Measurements from ENCODE around the gene DICER1. TPM values are rescaled to one million over a fixed set of nuclear protein-coding genes. Genes with fewer than 3 reads are reported as not detected.
A peak's percentile ranks its signal among the peaks of the same experiment; 100 is the strongest.
"Not testable (repeated sequence)": the region's sequence is repeated elsewhere in the genome, so short reads cannot be mapped to it uniquely, and the experiment has no call there.

Gene DICER1
- total RNA-seq: 10 to 100 TPM; 50.3 to 76.9 TPM
- 10 to 100 TPM; 47.9 to 53.6 (median 50.5) TPM for polyA plus RNA-seq (ENCODE audit: insufficient read length in 6 of 6)
- long read RNA-seq, donor 1, partial matches to known transcripts: 13 of 26 reads
- long read RNA-seq, donor 1, other reads (novel, unspliced or antisense): 11 of 26 reads
- long read RNA-seq, donor 2, full-length matches to known transcripts: 1 of 7 reads
- long read RNA-seq, donor 2, partial matches to known transcripts: 6 of 7 reads
- long read RNA-seq, donor 2, other reads (novel, unspliced or antisense): 0 of 7 reads
- long read RNA-seq, donor 3, full-length matches to known transcripts: 1 of 12 reads
- long read RNA-seq, donor 3, partial matches to known transcripts: 11 of 12 reads
- long read RNA-seq, donor 3, other reads (novel, unspliced or antisense): 0 of 12 reads
- long read RNA-seq, donor 4, partial matches to known transcripts: 5 of 7 reads
- long read RNA-seq, donor 4, other reads (novel, unspliced or antisense): 2 of 7 reads
- long read RNA-seq, donor 5, partial matches to known transcripts: 22 of 23 reads
- long read RNA-seq, donor 5, other reads (novel, unspliced or antisense): 0 of 23 reads
- long read RNA-seq, donor 6, partial matches to known transcripts: 0 of 1 reads
- long read RNA-seq, donor 6, other reads (novel, unspliced or antisense): 0 of 1 reads
- long read RNA-seq, donor 7, partial matches to known transcripts: 0 of 15 reads
- long read RNA-seq, donor 7, other reads (novel, unspliced or antisense): 15 of 15 reads
- long read RNA-seq, donor 8: 0 reads
- long read RNA-seq, donor 9: 0 reads
- long read RNA-seq, donor 10, partial matches to known transcripts: 5 of 6 reads
- long read RNA-seq, donor 10, other reads (novel, unspliced or antisense): 1 of 6 reads
- long read RNA-seq, donor 11: 0 reads
- long read RNA-seq, donor 12, partial matches to known transcripts: 9 of 10 reads
- long read RNA-seq, donor 12, other reads (novel, unspliced or antisense): 0 of 10 reads

- DNase-seq: peak; percentile 95 to 97 (median 96)
- Histone ChIP-seq H3K27me3 (no peaks in the 10 kb centered on the region), H3K9me3 (no peaks in the 10 kb centered on the region), H3K4me3 (peak within 1 kb of the TSS; percentile 73 to 83), H3K27ac (peak within 1 kb of the TSS; percentile 91 to 94), H3K4me1 (peaks cover 12 to 46% of the 10 kb centered on the region in 2 donors), H3K36me3 (no peaks in the 10 kb centered on the region)
- TF ChIP-seq CTCF (IDR thresholded peaks at IDR 0.05): no peak
- ATAC-seq: peak; percentile 98
- intact Hi-C loops (cut with DNase I): no loop called here
These were observed at the start of gene DICER1 for GRCh38 chr14:95157327-95158189. TSS of gene DICER1 (minus strand) at chr14:95157529. CDS start at chr14:95133458, 24,071 bp downstream.

- H3K4me1 ChIP-seq: no peaks in the 10 kb centered on the region
- H3K27ac ChIP-seq: no peak overlapping the region
- intact Hi-C loops (cut with DNase I): no loop called here
- no peak for TF ChIP-seq CTCF (IDR thresholded peaks at IDR 0.05)
- peaks cover 0 to 4% of the 10 kb centered on the region in 2 donors for H3K9me3 ChIP-seq
- DNase-seq: no peak
- peaks cover 0 to 26% of the 10 kb centered on the region in 2 donors for H3K36me3 ChIP-seq
- no peak for ATAC-seq
- H3K4me3 ChIP-seq: no peak overlapping the region
- H3K27me3 ChIP-seq: no peaks in the 10 kb centered on the region
These were observed 49.2 kb upstream of the DICER1 start for GRCh38 chr14:95206534-95206933.

GRCh38 chr14:95204705-95205104 is 47.4 kb upstream of the DICER1 start:
- no peak for DNase-seq
- no peaks in the 10 kb centered on the region for H3K4me1 ChIP-seq
- H3K36me3 ChIP-seq: peaks cover 0 to 25% of the 10 kb centered on the region in 2 donors
- no peak for TF ChIP-seq CTCF (IDR thresholded peaks at IDR 0.05)
- no peak overlapping the region for H3K4me3 ChIP-seq
- intact Hi-C loops (cut with DNase I): no loop called here
- H3K27me3 ChIP-seq: no peaks in the 10 kb centered on the region
- ATAC-seq: no peak
- peaks cover 0 to 4% of the 10 kb centered on the region in 2 donors for H3K9me3 ChIP-seq
- H3K27ac ChIP-seq: no peak overlapping the region

- H3K4me1 ChIP-seq: not testable (repeated sequence)
These were observed 44.4 kb upstream of the DICER1 start for GRCh38 chr14:95201745-95202144.

GRCh38 chr14:95200404-95200803 is 43.1 kb upstream of the DICER1 start:
- no peak for TF ChIP-seq CTCF (IDR thresholded peaks at IDR 0.05)
- ATAC-seq: peak; percentile 93
- Histone ChIP-seq H3K27me3 (no peaks in the 10 kb centered on the region), H3K36me3 (peaks cover 0 to 22% of the 10 kb centered on the region in 2 donors), H3K9me3 (peaks cover 0 to 4% of the 10 kb centered on the region in 2 donors), H3K4me3 (no peak overlapping the region), H3K4me1 (peaks cover 0 to 10% of the 10 kb centered on the region in 2 donors), H3K27ac (no peak overlapping the region)
- intact Hi-C loops (cut with DNase I): no loop called here
- peak in 3 of 4 donors; percentile 65 to 84 (median 79) for DNase-seq

More at GRCh38 chr14:95201745-95202144, 44.4 kb upstream of the DICER1 start:
- H3K27me3 ChIP-seq; H3K9me3 ChIP-seq; ATAC-seq; H3K27ac ChIP-seq; intact Hi-C loops (cut with DNase I); H3K4me3 ChIP-seq; DNase-seq: not testable (repeated sequence)
- peaks cover 0 to 22% of the 10 kb centered on the region in 2 donors for H3K36me3 ChIP-seq

Measured in left lung (tissue), 14 donors.